ELF-1 (cell line): ENCODE data around the gene ARHGAP26.
"Not testable (repeated sequence)": the region's sequence is repeated elsewhere in the genome, so short reads cannot be mapped to it uniquely, and the experiment has no call there.

Source experiments
- DNase-seq: peaks from one replicate; pipeline ENCODE4 v3.0.0-alpha.2; 2016; ENCODE audit warnings: low read depth, low spot score

ARHGAP26 gene

DNA sequence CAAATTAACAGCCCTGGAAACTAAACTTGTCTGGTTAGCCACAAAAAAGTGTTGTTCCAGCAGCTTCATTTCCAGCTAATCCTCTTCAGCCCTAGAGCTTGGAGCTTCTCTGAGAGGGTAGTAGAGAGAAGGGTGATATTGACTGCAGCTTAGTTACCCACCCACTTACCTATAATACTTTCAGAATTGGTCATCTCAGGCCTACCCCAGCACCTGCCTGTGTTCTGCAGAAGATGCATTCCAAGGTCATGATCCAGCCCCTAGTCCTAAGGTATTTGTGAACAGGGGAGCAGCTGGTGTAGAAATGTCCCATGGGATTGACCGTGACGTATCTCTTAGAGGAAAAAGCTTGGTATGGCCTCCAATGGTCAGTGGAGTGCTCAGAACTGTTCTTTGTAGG, 344.3 kb downstream of the ARHGAP26 start:
- DNase-seq, result no peak

DNA sequence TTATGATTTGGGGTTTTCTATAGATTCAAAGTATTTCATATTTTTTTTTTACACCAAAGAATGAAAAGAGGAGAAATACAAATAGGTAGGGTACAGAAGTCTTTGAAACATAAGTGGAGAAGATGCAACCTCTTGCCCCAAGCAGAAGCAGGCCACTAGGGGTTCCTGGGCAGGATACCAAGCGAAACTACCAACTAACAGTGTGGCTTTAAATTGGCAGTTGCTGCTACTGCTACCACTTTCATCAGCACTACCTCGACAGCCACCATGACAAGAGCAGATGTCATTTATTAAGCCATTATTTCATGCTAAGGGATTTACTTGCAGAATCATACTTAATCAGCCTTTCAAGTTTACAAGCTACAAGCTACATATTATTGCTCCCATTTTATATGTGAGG, 345.2 kb downstream of the ARHGAP26 start:
- DNase-seq, result no peak

DNA sequence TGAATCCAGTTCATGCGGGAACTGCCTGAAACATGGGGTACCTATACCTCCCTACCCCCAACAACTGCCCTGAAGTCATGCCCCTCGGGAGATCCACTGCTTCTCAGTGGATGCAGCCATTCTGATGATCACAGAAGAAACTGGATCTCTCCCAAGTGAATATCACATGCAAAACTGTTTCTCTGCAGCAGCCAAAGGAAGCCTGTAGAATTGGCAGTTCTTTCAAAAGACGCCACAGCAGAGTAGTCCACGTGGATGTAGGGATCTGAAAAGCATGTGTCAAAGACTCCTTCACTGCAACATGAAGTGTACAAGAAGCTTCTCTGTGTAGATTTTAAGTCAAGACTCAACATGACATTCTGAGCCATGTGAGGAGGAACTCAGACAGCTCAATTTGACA, 346.6 kb downstream of the ARHGAP26 start:
- no peak for DNase-seq

DNA sequence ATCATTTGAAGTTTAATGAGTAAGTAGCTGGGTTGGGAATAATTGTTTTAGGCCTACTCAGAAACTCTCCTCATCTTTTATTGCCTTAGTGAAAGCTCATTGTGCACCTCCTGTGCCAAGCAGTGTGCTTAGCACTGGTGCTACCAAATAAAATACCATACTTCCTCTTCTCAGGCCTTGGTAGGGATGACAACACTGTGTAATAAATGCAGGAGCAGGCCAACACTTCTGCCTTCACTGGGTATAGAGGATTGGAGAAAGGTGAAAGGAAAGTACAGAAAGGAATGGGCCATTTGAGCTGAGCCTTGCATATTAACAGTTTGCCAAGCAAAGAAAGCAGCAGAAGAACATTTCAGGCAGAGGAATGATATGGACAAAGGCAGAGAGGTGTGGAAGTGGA, 347.6 kb downstream of the ARHGAP26 start:
- DNase-seq, result no peak

DNA sequence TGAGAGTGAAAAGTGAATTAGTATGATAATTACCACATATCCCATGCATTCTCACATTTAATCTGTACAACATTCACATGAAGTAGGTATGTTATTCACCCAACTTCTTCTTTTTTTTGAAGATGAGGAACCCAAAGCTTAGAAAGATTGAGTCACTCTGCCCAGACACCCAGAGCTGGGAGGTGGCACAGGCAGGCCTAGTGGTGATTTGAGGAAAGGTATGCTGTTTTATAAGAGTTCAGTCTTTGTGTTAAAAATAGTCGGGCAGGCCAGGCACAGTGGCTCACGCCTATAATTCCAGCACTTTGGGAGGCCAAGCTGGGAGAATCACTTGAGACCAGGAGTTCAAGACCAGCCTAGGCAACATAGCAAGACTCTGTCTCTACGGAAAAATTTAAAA, 348.0 kb downstream of the ARHGAP26 start:
- DNase-seq, result no peak

DNA sequence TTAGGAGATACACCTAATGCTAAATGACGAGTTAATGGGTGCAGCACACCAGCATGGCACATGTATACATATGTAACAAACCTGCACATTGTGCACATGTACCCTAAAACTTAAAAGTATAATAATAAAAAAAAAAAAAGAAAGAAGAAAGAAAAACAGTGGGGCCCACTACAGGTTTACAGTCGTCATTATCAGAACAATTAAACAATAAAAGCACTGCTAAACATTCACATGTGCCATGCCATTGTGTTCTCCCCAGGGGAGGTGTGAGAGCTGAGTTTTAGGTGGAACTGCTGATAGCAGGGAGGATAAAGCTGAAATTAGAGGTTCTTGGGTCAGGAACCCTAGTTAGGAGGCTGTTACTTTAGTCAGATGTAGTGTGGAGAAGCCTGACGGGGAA, 348.6 kb downstream of the ARHGAP26 start:
- DNase-seq, result not testable (repeated sequence)

DNA sequence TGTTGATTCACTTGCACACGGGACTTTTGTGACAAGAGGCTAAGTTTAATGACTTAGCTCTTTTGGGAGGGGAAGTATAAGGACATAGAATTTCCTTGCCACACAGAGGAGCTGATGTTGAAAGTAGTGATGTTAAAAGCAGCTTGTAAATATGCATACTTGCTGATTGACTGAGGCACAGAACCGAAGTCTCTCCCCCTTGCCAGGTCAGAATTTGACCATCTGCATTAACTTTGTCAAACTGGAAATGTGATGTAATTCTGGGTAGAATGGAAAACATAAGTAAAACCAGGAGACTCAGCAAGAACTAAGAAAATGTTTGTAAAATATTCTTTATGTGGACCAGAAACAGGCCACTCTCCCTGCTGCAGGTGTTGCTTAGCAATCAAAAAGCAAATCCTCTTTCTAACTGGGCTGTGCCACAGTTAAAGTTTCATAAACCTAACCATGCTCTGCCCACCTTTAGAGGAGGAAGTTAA, 349.2 kb downstream of the ARHGAP26 start:
- DNase-seq, result no peak

DNA sequence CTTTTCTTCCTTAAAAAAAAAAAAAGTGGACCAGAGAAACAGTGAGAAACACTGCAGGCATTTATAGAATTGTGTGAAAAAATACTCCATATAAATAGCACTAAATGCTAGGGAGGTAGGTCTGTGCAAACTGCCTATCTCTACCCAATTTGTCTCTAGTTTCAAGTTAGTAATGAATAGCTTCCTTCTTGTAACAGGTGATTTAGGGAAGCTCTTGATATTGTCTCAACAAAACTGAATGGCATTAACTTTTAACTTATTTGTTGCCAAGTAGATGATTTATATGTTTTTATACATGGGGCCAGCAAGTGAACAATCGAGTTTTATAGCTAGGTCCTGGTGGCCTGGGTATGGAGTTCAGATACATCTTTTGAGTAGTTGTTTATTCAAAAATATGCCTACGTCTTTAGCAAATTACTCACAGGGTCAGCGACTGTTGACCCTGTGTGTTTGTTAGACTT, 349.7 kb downstream of the ARHGAP26 start:
- no peak for DNase-seq

DNA sequence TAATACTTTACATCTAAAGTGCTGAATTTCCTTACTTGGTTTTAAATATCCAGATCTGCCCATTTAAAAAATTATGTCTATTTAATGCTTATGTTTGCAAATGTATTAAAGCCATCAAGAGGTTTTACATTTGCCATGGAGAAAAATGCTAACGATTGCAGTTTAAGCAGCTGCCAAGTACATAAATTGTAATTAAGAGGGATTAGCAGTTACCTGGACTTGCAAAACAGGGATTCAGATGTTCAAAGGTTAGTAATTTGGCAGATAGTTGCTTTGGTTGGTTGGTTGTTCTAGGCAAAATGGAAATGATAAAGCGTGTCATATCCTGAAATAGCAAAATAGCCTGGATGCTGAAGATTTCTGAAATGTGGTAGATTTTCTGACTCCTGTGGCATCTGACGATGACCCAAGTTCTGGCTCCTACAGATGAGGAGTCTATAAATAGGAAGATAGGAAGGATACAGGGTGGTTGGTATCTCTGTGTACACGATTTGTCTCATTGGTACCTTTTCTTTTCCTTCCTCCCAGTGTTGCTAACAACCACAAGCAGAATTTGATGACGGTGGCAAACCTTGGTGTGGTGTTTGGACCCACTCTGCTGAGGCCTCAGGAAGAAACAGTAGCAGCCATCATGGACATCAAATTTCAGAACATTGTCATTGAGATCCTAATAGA, 350.4 kb downstream of the ARHGAP26 start:
- no peak for DNase-seq

DNA sequence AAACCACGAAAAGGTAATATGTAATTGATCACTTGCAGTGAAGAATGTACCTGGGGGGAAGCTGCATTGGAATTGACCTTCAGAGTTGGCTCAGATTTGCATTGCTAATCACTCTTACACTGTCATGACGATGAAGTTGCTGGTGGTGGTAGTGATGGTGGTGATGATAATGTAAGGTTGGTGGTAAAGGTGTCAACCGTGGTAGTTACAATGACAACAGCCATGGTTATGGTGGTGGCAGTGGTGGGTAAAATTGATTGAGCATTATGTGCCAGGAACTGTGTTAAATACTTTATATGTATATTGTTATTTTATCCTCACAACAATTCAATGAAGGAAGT, 350.9 kb downstream of the ARHGAP26 start:
- no peak for DNase-seq

DNA sequence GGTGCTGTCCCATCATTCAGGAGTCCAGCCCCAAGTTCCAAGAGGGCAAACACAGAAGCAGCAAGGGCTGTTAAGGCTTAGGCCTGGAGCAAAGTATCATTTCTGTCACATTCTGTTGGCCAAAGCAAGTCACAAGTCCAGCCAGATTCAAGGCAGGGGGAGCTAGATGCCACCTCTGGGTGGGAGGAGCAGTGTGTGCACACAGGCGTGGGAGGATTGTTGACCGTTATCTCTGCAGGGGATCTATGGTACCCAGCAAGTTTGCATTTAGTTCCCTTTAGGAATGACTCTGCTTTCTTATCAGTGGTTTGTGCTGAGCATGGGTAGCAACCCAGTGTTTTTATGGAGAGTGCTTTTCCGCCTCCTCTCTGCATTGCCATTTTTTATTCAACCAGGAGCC, 354.4 kb downstream of the ARHGAP26 start:
- peak; percentile 10 for DNase-seq

DNA sequence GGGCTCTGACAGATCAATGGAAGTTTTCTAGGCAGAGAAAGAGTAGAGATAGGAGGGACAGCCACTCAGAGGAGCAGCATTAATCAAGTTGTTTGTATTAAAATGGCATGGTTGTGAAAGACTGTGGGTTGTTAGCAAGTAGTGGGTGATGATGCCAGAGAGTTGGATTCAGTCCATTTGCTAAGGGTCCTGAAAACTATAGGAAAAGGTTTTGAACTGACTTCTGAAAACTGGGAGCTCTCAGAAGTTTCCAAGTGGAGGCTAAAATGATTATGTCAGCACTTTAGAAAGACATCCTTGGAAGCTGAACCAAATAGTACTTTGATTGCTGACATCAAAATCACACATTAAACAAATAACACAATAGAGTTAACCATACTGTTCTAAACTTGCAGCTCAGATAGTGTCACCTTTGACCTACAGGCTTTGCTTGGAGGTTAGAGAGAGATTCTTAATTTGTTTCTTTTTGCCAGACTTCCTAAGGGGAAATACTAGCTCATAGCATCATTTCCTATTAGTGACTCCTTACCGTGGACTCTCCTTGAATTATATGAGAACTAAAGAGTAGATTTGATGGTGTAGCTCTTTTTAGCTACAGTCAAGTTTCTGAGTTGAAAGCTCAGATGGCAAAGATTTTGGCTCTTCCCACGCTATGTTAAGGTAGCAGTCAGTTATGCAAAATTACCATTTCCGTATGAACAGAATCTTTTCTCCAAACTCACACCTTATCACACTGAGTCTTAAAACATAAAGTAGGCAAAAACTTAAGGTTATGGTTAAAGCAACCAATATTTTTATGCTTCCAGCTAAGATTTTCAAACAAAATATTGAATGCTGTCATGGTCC, 356.2 kb downstream of the ARHGAP26 start:
- no peak for DNase-seq

DNA sequence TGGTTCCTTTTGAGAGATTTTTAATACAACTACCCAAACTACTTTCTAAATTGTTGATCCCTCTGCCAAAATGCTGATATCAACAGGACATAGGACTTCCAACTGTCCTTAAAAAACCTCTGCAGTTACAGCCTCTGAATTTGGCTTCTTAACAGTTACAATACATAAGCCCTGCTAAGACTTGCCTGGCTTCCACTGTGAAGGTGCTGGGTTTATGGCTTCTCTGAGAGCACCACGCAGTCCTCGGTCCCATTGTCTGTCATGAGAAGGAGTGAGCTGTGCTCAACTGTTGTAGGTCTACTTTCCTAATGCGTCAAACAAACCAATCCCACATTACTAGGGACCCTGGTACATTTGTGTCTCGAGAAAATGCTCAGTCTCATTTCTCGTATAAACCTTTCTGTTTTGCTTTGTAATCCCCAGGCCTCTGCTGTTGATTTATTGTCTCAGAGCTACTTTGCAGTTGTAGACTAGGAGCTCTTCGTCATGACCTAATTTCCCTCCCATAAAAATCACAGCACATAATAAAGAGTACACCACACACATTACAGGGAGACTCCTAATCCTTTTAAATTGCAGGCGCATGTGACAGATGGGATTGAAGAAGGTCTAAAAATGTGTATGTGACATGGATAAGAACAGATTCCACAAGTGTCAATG, 358.4 kb downstream of the ARHGAP26 start:
- peak; percentile 8 for DNase-seq

DNA sequence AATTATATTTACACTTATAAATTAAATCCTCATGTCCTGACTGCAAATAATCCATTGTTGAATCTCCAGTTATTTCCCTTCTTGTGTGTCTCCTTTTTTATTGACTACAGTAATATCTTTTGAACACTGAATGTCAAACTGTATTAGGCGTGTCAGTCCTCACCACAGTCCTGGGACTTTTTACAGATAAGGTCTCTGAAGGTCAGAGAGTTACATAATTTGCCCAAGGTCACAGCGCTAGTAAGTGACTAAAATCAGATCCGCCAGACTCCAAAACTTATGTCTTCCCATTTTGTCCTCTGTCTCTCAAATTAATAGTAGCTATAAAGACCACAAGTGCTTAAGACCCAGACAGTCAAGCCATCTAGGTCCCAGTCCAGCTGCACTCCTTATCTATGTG, 359.0 kb downstream of the ARHGAP26 start:
- no peak for DNase-seq

DNA sequence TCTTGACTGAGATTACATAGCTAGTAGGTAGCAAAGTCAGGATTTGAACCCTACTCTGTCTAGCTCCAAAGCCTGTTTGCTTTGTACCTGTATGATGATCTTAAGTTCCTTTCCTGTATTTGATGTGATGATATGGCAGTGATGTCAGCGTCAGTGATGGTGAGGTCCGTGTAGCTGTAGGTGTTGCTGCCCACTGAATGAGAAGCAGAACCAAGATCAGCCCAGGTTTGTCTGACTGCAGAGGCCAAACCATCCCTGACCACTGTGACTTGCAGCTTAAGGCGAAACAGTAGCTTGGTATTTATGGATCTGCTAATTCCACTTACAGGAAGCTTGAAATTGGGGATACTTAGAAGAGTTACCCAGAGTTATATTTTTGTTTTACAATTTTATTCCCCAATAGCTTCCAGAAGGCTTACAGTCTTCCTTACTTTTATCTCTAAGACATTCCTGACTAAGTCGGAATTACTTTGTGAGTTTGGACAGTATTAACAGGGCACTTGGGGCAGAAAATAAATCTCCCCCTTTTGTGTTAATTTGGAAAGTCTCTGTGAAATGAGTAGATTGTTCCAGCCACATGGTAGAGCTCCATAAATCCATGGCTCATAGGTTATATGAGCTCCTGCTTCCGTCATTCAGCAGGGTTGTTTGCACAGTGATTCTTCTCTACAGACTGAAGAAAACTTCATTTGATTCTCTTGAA, 359.9 kb downstream of the ARHGAP26 start:
- no peak for DNase-seq

DNA sequence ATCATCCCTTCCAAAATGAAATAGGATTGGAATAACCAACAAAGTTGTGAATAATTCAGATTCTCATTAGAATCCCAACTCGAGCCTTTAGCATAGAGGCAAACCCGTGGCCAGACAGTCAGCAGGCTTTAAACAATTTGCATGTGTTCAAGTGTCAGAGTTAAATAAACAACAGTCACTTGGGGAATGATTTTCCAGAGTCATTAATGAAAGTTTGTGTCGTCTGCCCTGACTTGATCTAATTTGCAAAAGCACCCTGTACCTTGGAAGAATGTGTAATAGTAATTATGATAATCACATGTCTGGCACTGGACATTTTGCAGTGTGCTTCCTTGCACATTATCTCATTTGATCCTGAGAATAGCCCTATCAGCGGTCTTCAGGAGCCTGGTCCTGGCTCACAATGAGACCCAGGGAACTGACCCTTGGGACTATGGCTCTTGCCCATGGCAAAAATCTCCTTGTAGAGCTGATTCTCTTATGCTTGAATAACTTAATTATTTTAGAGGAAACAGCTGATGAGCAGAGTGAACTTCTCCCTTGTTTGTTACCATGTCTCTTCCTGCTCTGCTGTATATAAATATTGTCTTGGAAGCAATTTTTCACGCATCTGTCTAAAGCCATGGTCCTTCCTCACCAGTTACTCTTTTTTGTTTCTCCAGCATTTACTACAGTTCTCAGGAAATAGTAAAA, 360.6 kb downstream of the ARHGAP26 start:
- no peak for DNase-seq

DNA sequence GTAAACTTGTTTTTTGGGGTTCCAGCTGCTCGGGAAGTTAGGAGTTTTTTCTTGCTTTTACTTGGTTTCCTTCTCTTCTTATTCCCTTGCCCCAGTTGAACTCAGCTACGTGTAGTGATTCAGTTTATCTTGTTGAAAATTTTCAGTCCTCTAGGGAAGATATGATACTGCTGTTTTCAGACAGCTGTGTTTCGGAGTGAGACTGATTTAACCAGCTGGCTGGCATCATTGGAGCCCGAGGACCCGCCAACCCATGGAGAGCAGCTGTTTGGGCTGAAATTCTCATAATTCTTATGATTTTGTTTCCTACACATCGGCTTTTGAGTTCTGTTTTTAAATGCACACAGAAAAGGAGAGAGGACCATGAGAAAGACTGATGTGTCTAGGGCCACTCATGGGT, 361.8 kb downstream of the ARHGAP26 start:
- no peak for DNase-seq

DNA sequence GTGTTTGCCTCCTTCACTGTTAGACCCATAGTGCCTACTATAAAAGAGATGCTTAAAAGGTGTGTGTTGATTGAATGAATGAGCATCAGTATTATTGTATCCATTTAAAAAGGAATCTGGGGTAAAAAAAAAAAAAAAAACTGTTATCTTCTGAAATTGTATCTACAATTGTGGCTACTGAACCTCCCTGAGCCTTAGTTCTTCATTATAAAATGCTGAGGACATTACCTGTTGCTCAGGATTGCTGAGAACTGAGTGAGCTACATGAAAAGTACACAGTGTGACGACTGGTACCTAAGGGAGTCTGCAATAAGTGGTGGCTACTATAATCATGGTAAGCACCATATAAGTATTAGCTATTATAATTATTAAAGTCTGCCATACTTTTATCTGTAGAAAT, 362.6 kb downstream of the ARHGAP26 start:
- DNase-seq, result no peak

DNA sequence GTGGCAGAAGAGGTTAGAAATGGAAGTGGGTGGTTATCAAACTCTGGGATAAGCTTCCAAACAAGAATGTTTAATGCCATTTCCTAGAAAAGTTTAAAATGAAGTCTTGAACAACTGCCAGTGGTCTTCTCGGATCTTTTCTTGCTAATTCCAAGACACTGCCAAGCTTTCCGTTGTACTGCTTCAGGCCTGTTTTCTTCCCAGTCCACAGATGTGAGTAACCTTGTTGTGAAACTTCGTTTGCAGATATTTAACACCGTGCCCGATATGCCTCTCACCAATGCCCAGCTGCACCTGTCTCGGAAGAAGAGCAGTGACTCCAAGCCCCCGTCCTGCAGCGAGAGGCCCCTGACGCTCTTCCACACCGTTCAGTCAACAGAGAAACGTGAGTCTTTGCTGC, 363.5 kb downstream of the ARHGAP26 start:
- DNase-seq, result no peak

DNA sequence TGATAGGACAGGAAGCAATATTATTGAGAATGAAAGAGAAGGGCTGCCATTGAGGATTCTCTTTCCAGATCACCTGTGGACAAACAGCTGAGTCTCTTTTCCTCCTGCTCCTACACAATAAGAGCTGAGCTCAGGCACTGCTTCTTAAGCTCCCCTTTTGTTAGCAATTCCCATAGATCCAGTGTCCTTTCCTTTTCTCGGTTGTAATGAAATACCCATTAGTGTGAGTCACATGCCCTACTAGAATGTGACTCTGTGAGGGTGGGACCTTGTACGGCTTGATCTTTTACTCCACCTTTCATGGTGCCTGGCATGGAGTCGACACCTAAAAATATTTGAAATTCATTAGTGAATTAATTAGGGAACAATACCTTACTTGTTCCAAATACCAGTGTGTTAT, 364.1 kb downstream of the ARHGAP26 start:
- no peak for DNase-seq

DNA sequence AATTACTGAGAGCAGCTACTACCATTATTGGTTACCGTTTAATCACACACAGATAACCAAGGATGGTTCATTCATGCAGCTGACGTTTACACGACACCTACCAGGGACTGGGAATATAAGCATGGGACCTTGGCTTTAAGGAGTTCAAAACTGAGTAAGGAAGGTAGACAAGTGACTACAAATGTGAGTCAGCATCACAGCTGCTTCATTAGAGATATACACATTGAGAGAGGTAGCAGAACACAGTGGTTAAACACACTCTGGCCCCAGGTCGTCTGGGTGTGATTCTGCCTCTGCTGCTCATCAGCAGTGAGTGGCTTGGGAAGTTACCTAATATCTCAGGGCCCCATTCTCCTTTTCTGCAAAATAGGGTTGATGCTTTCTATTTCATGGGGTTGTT, 364.7 kb downstream of the ARHGAP26 start:
- DNase-seq, result no peak
